Measurements from ENCODE around the gene GLIS1.
"Not testable (repeated sequence)": the region's sequence is repeated elsewhere in the genome, so short reads cannot be mapped to it uniquely, and the experiment has no call there.

The GLIS1 gene

DNA sequence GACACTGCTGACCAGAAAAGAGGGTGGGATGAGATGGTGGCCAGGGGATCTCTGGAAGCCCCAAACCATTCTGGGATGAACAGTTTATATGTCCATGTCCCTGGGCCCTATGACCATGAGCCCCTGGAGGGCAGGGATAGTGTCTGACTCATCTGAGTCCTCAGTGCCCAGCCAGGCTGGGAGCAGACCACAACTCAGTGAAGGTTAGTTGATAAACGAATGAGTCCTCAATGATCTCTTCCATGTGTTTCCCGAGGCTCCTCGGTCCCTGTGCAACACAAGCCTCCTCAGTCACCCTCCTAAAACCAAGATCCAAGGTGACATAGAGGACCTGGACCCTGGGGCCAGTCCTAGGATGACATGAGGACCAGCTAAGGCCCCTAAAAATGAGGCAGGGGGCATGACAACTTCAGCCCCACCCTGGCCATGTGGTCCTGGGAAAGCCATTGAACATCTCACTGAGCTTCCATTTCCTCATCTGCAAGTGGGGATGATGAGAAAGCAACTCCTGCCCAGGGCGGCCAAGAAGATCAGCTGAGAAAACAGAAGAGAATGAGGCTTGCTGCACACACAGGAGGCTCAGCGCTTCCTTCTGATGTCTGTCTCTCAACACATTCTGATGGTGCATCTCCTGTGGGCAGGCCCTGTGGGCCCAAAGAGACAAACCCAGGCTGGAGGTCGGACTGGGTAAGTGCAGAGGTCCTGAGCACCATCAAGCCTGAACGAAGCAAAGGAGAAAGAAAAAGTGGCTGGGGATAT, 86.3 kb downstream of the GLIS1 start:
- peak; percentile 52 for DNase-seq

DNA sequence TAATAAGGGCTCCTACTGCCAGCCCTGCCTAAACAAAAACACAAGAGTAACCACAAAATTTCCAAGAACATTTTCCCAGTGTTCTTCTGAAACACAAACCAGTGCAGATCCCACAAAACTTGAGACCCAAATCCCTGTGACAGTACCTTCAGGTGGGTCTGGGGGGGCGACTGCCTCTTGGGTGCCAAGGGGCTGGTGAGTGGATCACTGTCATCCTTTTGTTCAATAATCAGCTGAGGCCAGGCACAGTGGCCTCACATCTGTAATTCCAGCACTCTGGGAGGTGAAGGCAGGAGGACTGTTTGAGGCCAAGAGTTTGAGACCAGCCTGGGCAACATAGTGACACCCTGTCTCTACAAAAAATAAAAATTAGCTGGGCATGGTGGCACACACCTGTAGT, 87.6 kb downstream of the GLIS1 start:
- no peak for DNase-seq

- DNase-seq, result no peak
Measured at GRCh38 chr1:53648516-53648915, 90.4 kb downstream of the GLIS1 start.

GRCh38 chr1:53647915-53648314, 91.0 kb downstream of the GLIS1 start:
- not testable (repeated sequence) for DNase-seq

GRCh38 chr1:53646732-53647131, 92.2 kb downstream of the GLIS1 start:
- DNase-seq, result no peak

DNA sequence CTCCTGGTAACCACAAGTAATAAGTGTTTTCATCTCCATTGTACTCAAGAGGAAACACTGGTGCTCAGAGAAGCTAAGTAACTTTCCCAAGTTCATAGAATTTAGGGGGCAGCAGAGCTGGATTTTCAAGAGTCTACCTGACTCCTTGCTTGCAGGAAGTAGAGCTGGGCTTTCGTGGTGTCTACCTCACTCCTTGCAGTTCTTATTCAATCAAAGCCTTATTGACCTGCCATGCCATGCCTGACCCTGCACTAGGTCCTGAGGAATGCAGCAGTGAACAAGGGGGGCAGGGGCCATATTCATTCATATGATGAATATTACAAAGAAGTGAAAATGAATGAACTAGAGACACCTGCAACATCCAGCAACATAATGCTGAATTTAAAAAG, 93.3 kb downstream of the GLIS1 start:
- no peak for DNase-seq

DNA sequence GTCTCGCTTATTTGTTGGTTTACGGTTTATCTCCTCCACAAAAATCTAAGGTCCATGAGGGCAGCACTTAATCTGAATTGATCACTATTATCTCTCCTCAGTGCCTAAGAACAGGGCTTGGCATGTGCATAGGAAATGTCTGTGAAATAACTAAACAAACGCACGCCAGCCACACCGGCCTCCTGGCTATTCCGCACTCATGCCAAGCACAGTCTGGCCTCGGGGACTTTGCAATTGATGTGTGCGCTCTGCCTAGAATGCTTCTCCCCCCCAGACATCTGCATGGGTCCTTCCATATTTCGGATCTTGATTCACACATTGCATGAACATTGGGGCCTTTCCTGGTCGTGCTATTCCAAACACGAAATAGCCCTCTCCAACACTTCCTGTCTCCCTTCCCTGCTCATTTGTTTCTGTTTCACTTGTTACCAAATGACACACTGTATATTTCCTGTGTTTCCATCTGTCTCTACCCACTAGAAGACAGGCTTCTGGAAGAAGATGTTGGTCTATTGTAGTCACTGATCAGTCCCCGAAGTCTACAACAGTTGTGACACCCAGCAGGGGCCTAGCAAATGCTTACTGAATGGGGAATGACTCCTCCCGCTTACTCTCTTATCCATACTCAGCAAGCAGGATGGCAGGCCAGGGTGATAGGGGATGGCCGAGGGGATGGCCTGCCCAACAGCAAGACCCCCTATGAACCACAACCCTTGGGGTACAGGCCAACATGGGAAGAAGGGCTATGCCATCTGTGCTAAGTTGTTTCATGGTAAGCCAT, 93.9 kb downstream of the GLIS1 start:
- DNase-seq, result peak; percentile 50

DNA sequence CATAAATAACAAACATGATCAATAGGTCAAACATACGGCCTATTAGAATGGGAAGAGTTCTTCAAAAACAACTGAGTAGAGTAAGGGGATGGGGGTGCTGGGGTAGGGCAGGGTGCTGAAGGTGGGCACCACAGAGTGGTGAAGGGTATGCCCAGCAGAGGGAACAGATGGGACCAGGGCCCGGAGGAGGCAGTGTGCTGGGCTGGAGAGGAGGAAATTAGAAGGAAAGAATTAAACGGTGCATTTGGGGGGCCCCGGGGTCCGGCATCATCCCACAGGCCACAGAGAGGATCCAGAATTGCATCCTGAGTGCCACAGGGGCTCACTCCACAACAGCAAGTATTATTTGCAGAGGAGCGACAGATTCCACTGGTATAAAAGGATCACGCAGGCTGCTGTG, 94.5 kb downstream of the GLIS1 start:
- DNase-seq, result no peak

DNA sequence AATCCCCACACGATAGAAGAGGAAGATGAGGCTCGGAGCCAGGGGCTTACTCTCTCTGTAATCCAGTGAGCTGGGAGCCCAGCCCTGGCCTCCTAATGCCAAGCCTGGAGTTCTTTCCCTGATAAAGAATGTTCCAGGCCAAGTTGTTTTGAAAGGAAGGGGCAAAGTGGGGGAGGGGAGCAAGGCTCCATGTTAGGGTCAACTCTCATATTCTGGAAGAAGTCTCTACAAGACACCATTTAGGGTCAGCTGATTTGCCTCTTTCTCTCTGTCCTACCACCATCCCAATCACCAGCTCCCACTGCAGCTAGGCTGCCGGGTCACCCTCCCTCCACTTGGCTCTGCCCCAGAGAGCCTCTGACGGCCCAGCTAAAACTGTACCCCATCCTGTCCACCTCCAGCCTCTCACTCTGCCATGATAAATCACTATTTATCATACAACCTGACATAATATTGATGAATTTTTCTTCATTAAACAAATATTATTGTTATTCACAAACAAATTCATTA, 95.0 kb downstream of the GLIS1 start:
- DNase-seq, result no peak

DNA sequence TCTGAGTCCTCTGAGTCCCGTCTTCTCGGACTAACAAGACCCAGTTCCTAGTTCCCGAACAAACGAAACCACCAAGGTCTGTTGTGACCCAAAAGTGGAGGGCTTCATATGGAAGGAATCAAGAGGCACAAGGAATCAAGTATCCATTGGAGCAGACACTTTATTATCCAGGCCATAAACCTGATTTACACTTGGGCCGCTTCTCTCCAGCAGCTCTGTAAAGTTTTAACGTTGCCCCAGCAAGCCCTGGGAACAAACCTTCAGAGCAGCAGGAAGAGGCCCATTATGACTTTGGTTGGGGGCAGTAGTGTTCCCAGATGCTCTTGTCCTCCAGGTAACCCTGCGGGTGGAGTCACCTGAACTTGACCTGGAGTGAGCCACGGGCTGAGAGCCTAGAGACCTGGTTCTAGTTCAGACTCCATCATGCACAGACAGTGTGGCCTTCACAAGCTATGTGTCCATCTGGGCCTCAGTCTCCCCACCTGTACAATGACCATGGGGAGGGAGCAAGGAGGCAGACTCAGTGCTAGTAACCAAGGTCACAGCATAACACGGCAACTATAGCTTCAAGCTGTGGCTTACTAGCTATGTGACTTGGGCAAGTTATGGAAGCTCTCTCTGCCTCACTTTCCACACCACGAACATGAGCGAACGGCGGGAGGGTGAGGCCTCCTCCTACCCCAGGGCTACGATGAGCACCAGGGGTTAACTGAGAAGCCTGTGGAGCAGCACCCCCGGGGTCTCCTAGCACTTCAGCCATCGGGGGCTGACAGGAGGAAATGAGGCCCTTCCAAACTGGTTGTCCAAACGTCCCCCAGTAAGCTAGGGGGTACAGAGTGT, 95.7 kb downstream of the GLIS1 start:
- no peak for DNase-seq

DNA sequence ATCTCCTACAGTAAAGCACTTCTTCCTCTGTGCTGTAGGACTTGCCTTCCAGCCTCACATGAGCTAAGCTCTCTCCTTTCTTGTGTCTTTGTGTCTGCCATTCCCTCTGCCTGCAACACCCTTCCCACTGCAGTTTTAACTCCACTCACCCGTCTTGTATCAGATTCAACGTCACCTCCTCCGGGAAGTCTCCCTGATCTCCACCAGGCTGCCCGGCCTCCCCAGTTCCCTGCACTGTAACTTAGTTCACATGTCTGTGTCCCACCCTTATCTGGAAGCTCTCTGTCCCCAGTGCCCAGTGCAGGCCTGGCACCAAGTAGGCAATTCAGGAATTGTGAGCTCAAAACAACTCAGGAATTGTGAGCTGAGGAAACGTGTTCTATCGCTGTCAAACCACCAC, 96.4 kb downstream of the GLIS1 start:
- no peak for DNase-seq

- DNase-seq, result no peak
Measured at GRCh38 chr1:53642215-53642555, 96.8 kb downstream of the GLIS1 start.

- DNase-seq, result no peak
Measured at GRCh38 chr1:53641481-53642214, 97.3 kb downstream of the GLIS1 start.

- DNase-seq, result no peak
Measured at GRCh38 chr1:53640701-53641075, 98.3 kb downstream of the GLIS1 start.

DNA sequence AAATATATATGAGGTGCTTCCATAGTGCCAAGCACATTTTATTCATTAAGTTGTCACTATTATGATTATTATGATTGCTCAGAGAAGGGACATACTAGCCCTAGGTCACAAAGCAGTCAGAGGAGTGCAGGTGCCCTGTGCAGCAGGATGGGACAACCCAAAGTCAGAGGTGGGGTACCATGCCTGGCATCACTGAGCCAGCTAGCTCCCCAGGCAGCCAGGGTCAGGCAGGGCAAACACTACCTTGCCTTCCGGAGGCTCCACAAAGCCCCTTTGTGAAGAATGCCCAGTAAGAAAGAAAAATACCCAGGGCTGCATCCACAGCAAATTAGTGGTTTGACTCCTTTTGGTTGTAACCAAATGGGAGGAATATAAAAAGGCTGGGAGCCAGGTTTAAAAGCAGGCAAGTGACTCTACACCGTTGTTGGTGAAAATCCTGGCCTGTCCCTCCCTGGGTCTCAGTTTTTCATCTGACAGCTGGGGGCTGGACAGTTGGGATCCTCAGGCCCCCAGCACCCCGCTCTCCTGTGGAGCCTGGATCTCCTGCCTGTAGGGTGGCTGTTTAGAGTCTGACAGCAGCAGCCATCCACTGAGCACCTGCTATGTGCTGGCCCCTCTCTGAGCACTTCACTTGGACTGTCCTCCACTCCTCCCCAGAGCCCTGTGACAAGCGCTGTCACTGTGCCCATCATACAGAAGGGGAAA, 98.8 kb downstream of the GLIS1 start:
- DNase-seq, result no peak

DNA sequence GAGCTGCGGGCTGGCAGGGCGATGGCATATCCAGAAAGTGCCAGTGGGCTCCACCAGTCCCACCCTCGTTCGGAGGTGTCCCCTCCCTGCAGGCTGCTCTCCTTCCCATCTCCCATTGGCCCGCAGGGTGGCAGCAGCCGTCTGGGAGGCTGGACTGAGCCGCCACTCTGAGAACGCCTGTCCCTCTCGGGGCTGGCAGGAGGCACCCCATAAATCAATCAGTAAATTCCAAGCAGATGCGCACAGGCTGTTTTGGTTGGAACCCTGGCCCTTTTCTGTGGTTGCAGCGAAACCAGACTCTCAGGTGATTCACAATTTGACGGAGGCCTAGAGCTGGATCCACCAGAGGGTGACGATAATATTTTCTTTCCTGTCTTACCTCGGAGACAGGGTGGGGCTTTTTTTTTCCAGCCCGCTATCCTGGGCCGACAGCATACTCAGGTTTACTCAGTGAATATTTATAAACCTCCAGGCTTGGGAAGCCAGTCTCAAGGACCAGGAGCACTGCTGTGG, 99.7 kb downstream of the GLIS1 start:
- peak; percentile 63 for DNase-seq

DNA sequence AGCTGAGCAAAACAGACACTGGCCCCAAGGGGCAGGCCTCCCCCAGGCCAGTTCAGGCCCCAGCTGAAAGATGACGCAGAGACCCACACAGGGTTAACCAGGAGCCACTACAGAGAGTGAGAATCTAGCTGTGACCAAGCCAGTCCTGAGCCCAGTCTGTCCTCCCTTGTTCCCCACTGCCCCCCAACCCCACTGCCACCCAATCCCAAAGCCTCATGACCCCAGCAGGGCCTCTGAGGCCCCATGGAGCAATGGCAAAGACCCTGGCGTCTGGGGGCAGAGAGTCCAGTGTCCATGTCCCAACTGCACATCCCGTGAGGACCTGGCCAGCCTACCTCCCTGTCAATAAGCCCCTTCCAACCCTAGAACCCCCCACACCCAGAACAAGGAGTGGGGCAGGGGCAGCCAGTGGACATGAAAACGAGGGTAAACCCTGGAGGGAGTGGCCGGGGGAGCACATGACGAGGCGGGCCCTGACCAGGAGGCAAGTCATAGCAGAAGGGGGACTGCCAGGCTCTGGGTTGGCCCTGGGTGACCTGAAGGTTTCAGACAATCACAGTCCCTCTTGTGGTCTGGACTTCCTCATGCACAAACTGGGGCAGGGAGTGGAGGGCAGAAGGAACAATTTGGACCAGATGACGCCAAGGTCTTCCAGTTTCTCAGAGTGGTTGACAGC, 100.5 kb downstream of the GLIS1 start:
- DNase-seq, result no peak

DNA sequence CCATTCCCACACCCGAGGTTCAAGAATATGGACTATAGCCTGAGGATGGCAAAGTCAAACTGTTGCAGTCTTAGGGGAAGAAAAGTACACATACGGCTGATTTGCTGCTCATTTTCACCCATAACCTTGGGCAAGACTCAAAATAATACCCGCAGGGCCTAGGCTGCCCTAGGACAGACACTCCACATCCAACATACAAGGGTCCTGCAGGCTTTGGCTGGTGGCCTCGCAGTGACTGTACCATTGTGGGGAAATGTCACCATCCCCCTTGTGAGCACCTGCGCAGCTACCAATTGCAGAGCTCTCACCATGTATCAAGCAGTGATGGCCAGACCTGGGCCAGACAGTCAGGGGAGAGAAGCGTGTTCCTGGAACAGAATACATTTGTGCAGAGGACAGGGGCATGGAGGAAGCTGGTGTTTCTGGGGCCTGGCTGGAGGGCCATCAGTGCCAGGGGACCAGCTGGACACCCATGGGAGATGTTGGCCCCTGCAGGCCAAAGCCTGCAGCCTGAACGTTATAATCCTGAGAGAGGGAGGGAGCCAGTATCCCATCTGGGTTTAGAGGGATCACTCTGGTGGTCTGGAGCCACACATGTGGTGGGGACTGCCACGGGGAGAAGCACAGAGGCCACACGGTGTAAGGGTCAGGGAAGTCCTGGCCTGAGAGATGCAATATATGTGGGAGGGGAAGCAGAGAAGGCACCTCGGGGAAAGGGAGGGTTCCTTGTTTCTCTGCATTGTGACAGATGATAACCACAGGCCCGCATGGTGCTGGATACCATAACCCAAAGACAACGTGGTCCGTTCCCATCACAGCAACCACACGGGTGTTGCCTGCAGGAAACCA, 101.2 kb downstream of the GLIS1 start:
- DNase-seq, result no peak

DNA sequence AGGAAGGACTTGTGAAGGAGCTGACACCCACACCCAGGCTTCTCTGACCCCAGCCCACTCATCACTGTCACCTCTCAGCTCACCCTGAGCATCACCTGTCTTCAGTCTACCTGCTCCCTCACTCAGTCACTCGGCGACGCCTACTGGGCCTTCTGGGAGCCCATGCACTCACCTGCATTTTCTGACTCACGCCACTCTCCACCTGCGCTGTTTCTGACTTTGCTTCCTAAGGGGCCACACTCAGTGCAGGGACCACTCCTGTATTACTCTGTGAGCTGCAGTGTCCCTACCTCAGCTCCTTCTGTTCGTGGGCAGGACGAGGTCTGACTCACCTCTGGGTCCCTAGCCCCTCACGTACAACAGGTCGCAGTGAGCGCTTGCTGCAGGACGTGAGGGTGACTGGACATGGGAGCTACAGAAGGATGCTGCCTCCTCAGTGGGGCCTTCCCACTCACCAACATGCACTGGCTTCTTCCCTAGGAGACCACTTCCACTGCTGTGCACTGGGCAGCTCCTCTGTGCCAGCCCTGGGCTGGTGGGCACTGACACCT, 102.3 kb downstream of the GLIS1 start:
- DNase-seq, result no peak

GRCh38 chr1:53634571-53634979, 104.4 kb downstream of the GLIS1 start:
- DNase-seq, result no peak

Measured in fibroblast of skin of back (primary cell).